ENCODE results near the gene WDR93. TPM values are rescaled to one million over a fixed set of nuclear protein-coding genes. Genes with fewer than 3 reads are reported as not detected.
"Not testable (repeated sequence)": the region's sequence is repeated elsewhere in the genome, so short reads cannot be mapped to it uniquely, and the experiment has no call there.

The WDR93 gene
- total RNA-seq, 4 donors from 2014 or later, result 0.31 TPM; not detected in 3

DNA sequence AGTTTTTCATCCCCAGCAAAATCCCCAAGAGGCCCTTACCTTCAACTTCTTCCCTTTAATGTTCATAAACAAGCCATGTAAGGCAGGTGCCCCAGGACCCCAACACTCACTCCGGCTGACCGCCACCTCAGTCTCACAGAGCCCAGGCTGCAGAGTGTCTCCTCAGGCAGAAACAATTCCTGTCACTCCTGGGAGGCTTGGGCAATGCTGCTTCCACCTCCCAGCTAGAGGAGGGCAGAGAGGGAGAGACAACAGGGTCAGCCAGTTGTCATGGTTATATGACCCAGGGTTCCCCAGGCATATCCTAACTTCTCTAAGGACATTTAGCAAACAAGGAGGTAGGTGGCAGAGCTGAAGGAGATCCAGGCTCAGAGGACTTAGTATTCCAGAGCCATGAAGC, 11.4 kb upstream of the WDR93 start, which contains the start of gene PLIN1:
TSS of gene PLIN1 (minus strand) at position 156 of the 400 bp plus-strand sequence. CDS start 1,878 bp downstream, outside the sequence.
- no peak for DNase-seq (ENCODE audit: low spot score in 2 of 2)
- 94% methylated on average over 2 of the region's 2 CpGs for WGBS
- TF ChIP-seq EP300 (IDR thresholded peaks at IDR 0.05), result no peak
- no peak for TF ChIP-seq POLR2AphosphoS5 (IDR thresholded peaks at IDR 0.05)
- TF ChIP-seq POLR2A (IDR thresholded peaks at IDR 0.05), result no peak
- TF ChIP-seq, protein P1, sequence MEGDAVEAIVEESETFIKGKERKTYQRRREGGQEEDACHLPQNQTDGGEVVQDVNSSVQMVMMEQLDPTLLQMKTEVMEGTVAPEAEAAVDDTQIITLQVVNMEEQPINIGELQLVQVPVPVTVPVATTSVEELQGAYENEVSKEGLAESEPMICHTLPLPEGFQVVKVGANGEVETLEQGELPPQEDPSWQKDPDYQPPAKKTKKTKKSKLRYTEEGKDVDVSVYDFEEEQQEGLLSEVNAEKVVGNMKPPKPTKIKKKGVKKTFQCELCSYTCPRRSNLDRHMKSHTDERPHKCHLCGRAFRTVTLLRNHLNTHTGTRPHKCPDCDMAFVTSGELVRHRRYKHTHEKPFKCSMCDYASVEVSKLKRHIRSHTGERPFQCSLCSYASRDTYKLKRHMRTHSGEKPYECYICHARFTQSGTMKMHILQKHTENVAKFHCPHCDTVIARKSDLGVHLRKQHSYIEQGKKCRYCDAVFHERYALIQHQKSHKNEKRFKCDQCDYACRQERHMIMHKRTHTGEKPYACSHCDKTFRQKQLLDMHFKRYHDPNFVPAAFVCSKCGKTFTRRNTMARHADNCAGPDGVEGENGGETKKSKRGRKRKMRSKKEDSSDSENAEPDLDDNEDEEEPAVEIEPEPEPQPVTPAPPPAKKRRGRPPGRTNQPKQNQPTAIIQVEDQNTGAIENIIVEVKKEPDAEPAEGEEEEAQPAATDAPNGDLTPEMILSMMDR (IDR thresholded peaks at IDR 0.05), result no peak
- H3K4me3 ChIP-seq, result no peak within 1 kb of the TSS
- no peak within 1 kb of the TSS for H3K27ac ChIP-seq
- H3K9me3 ChIP-seq, result no peaks in the 10 kb centered on the region
- peaks cover 17% of the 10 kb centered on the region for H3K36me3 ChIP-seq
- no peaks in the 10 kb centered on the region for H3K27me3 ChIP-seq
- H3K4me1 ChIP-seq, result peaks cover 11% of the 10 kb centered on the region

DNA sequence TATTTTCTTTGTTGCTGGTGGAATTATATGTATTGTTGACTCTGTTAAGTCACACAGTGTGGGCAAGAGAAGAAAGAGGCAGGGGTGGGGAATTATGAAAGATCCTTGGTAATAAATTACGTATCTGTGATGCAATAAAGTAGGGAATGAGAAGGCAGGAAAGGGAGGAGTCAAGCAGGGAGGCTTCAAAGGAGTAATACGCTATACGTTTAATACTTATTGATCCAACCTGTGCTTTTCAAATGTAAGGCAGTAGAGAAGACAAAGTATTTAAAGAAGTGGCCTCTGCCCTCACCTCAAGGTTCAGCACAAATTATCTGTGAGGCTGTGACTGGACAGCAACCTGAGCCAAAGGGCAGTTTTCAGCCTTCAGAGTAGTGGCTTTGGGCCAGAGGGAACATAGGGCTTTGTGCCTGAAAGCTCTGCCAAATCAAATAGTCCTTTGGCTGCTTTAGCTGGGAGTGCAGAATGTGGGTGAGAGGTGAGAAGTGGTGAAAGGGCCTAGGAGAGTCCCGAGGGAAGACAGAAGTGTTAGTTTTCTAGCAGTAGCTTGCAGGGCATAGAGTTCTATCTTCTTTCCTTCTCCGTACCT, 10.2 kb upstream of the WDR93 start:
- DNase-seq (ENCODE audit: low spot score in 2 of 2), result no peak
- Histone ChIP-seq H3K9me3 (no peaks in the 10 kb centered on the region), H3K4me3 (no peak overlapping the region), H3K36me3 (peaks cover 21% of the 10 kb centered on the region), H3K27me3 (no peaks in the 10 kb centered on the region), H3K27ac (no peak overlapping the region), H3K4me1 (peaks cover 11% of the 10 kb centered on the region)
- 47% methylated on average over 5 of the region's 5 CpGs for WGBS
- TF ChIP-seq, protein P1 (IDR thresholded peaks at IDR 0.05), result no peak
- TF ChIP-seq POLR2A (IDR thresholded peaks at IDR 0.05) (no peak), EP300 (IDR thresholded peaks at IDR 0.05) (no peak), POLR2AphosphoS5 (IDR thresholded peaks at IDR 0.05) (no peak)

DNA sequence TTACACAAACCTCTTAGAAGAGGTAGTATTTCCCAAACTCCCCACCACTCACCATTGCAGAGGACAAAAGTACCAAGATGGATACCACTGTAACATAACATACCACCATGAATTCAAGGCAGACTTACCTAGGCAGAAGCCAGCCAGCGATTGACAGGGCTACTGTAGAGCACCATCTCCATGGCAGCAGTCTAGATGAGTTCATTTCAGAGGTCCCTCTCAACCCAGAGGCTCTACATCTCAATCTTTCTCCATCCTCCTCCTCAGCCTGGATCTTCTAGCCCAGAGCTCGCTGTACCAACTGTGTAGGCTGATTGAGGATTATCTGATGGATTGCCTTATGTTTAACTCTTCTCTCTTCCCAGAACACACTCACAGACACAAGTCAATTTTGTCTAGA, 9.5 kb upstream of the WDR93 start:
- Histone ChIP-seq H3K4me3 (no peak overlapping the region), H3K36me3 (peaks cover 21% of the 10 kb centered on the region), H3K27me3 (no peaks in the 10 kb centered on the region), H3K9me3 (no peaks in the 10 kb centered on the region), H3K27ac (no peak overlapping the region), H3K4me1 (peaks cover 11% of the 10 kb centered on the region)
- TF ChIP-seq POLR2AphosphoS5 (IDR thresholded peaks at IDR 0.05) (no peak), POLR2A (IDR thresholded peaks at IDR 0.05) (no peak), EP300 (IDR thresholded peaks at IDR 0.05) (no peak)
- TF ChIP-seq, protein P1 (IDR thresholded peaks at IDR 0.05), result no peak
- DNase-seq (ENCODE audit: low spot score in 2 of 2), result no peak
- WGBS, result 91% methylated on average over 2 of the region's 2 CpGs

DNA sequence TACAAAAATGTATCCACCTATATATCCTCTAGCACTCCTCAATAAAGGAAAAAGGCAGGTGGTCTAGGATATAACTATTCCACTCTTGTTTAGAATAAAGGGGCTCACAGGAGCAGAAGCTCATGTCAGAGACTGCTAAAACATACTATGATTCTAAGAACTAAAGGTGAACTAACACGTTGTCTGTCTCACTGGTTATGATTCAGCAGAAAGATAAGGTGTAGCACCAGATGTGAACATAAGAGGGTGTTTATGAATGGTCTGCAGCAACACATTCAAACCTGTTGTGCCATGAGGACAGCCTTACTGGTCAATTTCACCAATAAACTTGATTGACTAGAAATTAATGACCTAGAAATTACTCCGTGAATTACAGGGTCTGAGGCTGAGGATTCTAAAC, 4.6 kb upstream of the WDR93 start:
- Histone ChIP-seq H3K36me3 (peaks cover 21% of the 10 kb centered on the region), H3K27me3 (no peaks in the 10 kb centered on the region), H3K4me3 (no peak overlapping the region), H3K4me1 (peaks cover 18% of the 10 kb centered on the region), H3K9me3 (no peaks in the 10 kb centered on the region), H3K27ac (no peak overlapping the region)
- WGBS, result 79% methylated on average over 2 of the region's 2 CpGs
- no peak for DNase-seq (ENCODE audit: low spot score in 2 of 2)
- TF ChIP-seq, protein P1 (IDR thresholded peaks at IDR 0.05), result no peak
- TF ChIP-seq POLR2A (IDR thresholded peaks at IDR 0.05) (no peak), POLR2AphosphoS5 (IDR thresholded peaks at IDR 0.05) (no peak), EP300 (IDR thresholded peaks at IDR 0.05) (no peak)

DNA sequence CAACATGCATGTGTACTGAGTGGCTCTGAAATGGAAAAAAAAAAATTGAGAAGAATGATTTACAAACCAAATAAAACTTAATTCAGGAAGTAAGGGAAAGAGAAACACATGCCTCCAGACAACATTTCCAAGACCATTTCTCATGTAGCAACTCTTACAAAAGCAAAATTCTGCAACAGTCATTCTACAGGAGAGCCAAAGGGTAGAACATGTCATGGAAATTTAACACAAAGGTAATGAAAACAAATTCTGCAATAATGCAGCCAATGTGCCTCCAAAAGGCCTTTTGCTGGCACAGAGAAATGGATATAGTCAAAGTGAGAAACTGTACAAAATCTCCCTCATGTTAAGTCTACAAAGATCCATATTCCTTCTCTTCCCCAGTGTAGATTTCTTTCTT, 4.1 kb upstream of the WDR93 start:
- Histone ChIP-seq H3K27me3 (no peaks in the 10 kb centered on the region), H3K9me3 (no peaks in the 10 kb centered on the region), H3K27ac (no peak overlapping the region), H3K4me3 (no peak overlapping the region), H3K36me3 (peaks cover 21% of the 10 kb centered on the region), H3K4me1 (peaks cover 18% of the 10 kb centered on the region)
- TF ChIP-seq, protein P1 (IDR thresholded peaks at IDR 0.05), result no peak
- TF ChIP-seq POLR2A (IDR thresholded peaks at IDR 0.05), result no peak
- no peak for TF ChIP-seq EP300 (IDR thresholded peaks at IDR 0.05)
- TF ChIP-seq POLR2AphosphoS5 (IDR thresholded peaks at IDR 0.05), result no peak
- no peak for DNase-seq (ENCODE audit: low spot score in 2 of 2)

DNA sequence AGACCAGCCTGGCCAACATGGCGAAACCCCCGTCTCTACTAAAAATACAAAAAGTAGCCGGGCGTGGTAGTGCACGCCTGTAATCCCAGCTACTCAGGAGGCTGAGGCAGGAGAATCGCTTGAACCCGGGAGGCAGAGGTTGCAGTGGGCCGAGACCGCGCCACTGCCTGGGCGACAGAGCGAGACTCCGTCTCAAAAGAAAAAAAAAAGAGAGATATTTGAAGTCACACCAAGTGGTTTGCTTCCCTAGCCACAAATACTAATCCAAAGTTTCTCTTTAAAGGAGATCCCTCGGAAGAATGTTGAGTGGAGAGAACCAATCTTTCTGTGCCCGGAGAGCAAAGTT, 708 bp upstream of the WDR93 start:
- not testable (repeated sequence) for DNase-seq (ENCODE audit: low spot score in 2 of 2); H3K36me3 ChIP-seq; H3K27me3 ChIP-seq; H3K9me3 ChIP-seq
- WGBS, result 50% methylated on average over 15 of the region's 15 CpGs
- Histone ChIP-seq H3K4me3 (peak overlapping the region; percentile 91), H3K27ac (peak overlapping the region; percentile 63), H3K4me1 (peaks cover 18% of the 10 kb centered on the region)

Measured in suprapubic skin (tissue), 4 donors.